Measurements from ENCODE around the gene HOXD4.

GRCh38 chr2:176133389-176133788 is 18.0 kb upstream of the HOXD4 start:
- TF ChIP-seq CTCF (IDR thresholded peaks at IDR 0.05) (no peak), EP300 (IDR thresholded peaks at IDR 0.05) (no peak)

Data from suprapubic skin (tissue), 3 donors.